Measurements from ENCODE around the gene BIN1. TPM values are rescaled to one million over a fixed set of nuclear protein-coding genes. Genes with fewer than 3 reads are reported as not detected.

Gene BIN1
- total RNA-seq, 1 donor from 2014 or later = 597 TPM

GRCh38 chr2:127093648-127094210, 13.2 kb downstream of the BIN1 start:
- Histone ChIP-seq H3K4me3 (ENCODE audit: low read length in 3 of 3) (peak overlapping the region; percentile 14 to 59 (median 38)), H3K9ac (ENCODE audit: low read depth in 1 of 3, low read length in 3 of 3) (peak overlapping the region; percentile 73 to 83 (median 75)), H3K4me1 (ENCODE audit: control insufficient read depth in 3 of 3, insufficient read depth in 3 of 3, low read length in 3 of 3) (peaks cover 96 to 100% (median 98%) of the 10 kb centered on the region in 3 donors), H3K27me3 (ENCODE audit: control insufficient read depth in 3 of 3, insufficient read depth in 3 of 3, low read length in 3 of 3) (no peaks in the 10 kb centered on the region), H3K9me3 (ENCODE audit: control insufficient read depth in 3 of 3, low read length in 3 of 3) (no peaks in the 10 kb centered on the region), H3K36me3 (ENCODE audit: control insufficient read depth in 3 of 3, insufficient read depth in 3 of 3, low read length in 3 of 3) (peaks cover 0 to 2% (median 0%) of the 10 kb centered on the region in 3 donors), H3K27ac (ENCODE audit: low read depth, low read length) (peak overlapping the region; percentile 95)

- Histone ChIP-seq H3K27ac (ENCODE audit: low read depth, low read length) (peak overlapping the region; percentile 95), H3K4me3 (ENCODE audit: low read length in 3 of 3) (peak overlapping the region in 1 of 3 donors; percentile 59), H3K27me3 (ENCODE audit: control insufficient read depth in 3 of 3, insufficient read depth in 3 of 3, low read length in 3 of 3) (no peaks in the 10 kb centered on the region), H3K9me3 (ENCODE audit: control insufficient read depth in 3 of 3, low read length in 3 of 3) (no peaks in the 10 kb centered on the region), H3K36me3 (ENCODE audit: control insufficient read depth in 3 of 3, insufficient read depth in 3 of 3, low read length in 3 of 3) (peaks cover 0 to 2% (median 0%) of the 10 kb centered on the region in 3 donors), H3K9ac (ENCODE audit: low read depth in 1 of 3, low read length in 3 of 3) (peak overlapping the region; percentile 73 to 75 (median 75)), H3K4me1 (ENCODE audit: control insufficient read depth in 3 of 3, insufficient read depth in 3 of 3, low read length in 3 of 3) (peaks cover 96 to 100% (median 98%) of the 10 kb centered on the region in 3 donors)
Measured at GRCh38 chr2:127092901-127093516, 13.9 kb downstream of the BIN1 start.

- Histone ChIP-seq H3K9ac (ENCODE audit: low read depth in 1 of 3, low read length in 3 of 3) (peak overlapping the region; percentile 57 to 75 (median 75)), H3K27ac (ENCODE audit: low read depth, low read length) (peak overlapping the region; percentile 95), H3K9me3 (ENCODE audit: control insufficient read depth in 3 of 3, low read length in 3 of 3) (no peaks in the 10 kb centered on the region), H3K27me3 (ENCODE audit: control insufficient read depth in 3 of 3, insufficient read depth in 3 of 3, low read length in 3 of 3) (no peaks in the 10 kb centered on the region), H3K36me3 (ENCODE audit: control insufficient read depth in 3 of 3, insufficient read depth in 3 of 3, low read length in 3 of 3) (peaks cover 0 to 2% (median 0%) of the 10 kb centered on the region in 3 donors), H3K4me1 (ENCODE audit: control insufficient read depth in 3 of 3, insufficient read depth in 3 of 3, low read length in 3 of 3) (peaks cover 96 to 100% (median 98%) of the 10 kb centered on the region in 3 donors), H3K4me3 (ENCODE audit: low read length in 3 of 3) (peak overlapping the region in 2 of 3 donors; percentile 13 to 26)
Measured at GRCh38 chr2:127092306-127092705, 14.6 kb downstream of the BIN1 start.

GRCh38 chr2:127091886-127092285, 15.1 kb downstream of the BIN1 start:
- no peaks in the 10 kb centered on the region for H3K27me3 ChIP-seq (ENCODE audit: control insufficient read depth in 3 of 3, insufficient read depth in 3 of 3, low read length in 3 of 3)
- peak overlapping the region; percentile 57 to 75 (median 75) for H3K9ac ChIP-seq (ENCODE audit: low read depth in 1 of 3, low read length in 3 of 3)
- H3K27ac ChIP-seq (ENCODE audit: low read depth, low read length) = peak overlapping the region; percentile 95
- H3K4me1 ChIP-seq (ENCODE audit: control insufficient read depth in 3 of 3, insufficient read depth in 3 of 3, low read length in 3 of 3) = peaks cover 96 to 100% (median 98%) of the 10 kb centered on the region in 3 donors
- peak overlapping the region in 1 of 3 donors; percentile 13 for H3K4me3 ChIP-seq (ENCODE audit: low read length in 3 of 3)
- no peaks in the 10 kb centered on the region for H3K9me3 ChIP-seq (ENCODE audit: control insufficient read depth in 3 of 3, low read length in 3 of 3)
- H3K36me3 ChIP-seq (ENCODE audit: control insufficient read depth in 3 of 3, insufficient read depth in 3 of 3, low read length in 3 of 3) = peaks cover 0 to 2% (median 0%) of the 10 kb centered on the region in 3 donors

- Histone ChIP-seq H3K4me1 (ENCODE audit: control insufficient read depth in 3 of 3, insufficient read depth in 3 of 3, low read length in 3 of 3) (peaks cover 96 to 100% (median 97%) of the 10 kb centered on the region in 3 donors), H3K9me3 (ENCODE audit: control insufficient read depth in 3 of 3, low read length in 3 of 3) (no peaks in the 10 kb centered on the region), H3K27ac (ENCODE audit: low read depth, low read length) (peak overlapping the region; percentile 92), H3K36me3 (ENCODE audit: control insufficient read depth in 3 of 3, insufficient read depth in 3 of 3, low read length in 3 of 3) (peaks cover 0 to 2% (median 0%) of the 10 kb centered on the region in 3 donors), H3K4me3 (ENCODE audit: low read length in 3 of 3) (no peak overlapping the region), H3K27me3 (ENCODE audit: control insufficient read depth in 3 of 3, insufficient read depth in 3 of 3, low read length in 3 of 3) (no peaks in the 10 kb centered on the region), H3K9ac (ENCODE audit: low read depth in 1 of 3, low read length in 3 of 3) (peak overlapping the region in 2 of 3 donors; percentile 58 to 79)
Measured at GRCh38 chr2:127091148-127091547, 15.8 kb downstream of the BIN1 start.

GRCh38 chr2:127090281-127091120, 16.5 kb downstream of the BIN1 start:
- Histone ChIP-seq H3K27ac (ENCODE audit: low read depth, low read length) (peak overlapping the region; percentile 92), H3K4me3 (ENCODE audit: low read length in 3 of 3) (peak overlapping the region in 2 of 3 donors; percentile 22 to 45), H3K36me3 (ENCODE audit: control insufficient read depth in 3 of 3, insufficient read depth in 3 of 3, low read length in 3 of 3) (peaks cover 0 to 2% (median 0%) of the 10 kb centered on the region in 3 donors), H3K4me1 (ENCODE audit: control insufficient read depth in 3 of 3, insufficient read depth in 3 of 3, low read length in 3 of 3) (peaks cover 96 to 100% (median 97%) of the 10 kb centered on the region in 3 donors), H3K9ac (ENCODE audit: low read depth in 1 of 3, low read length in 3 of 3) (peak overlapping the region in 2 of 3 donors; percentile 56 to 79), H3K27me3 (ENCODE audit: control insufficient read depth in 3 of 3, insufficient read depth in 3 of 3, low read length in 3 of 3) (no peaks in the 10 kb centered on the region), H3K9me3 (ENCODE audit: control insufficient read depth in 3 of 3, low read length in 3 of 3) (no peaks in the 10 kb centered on the region)

GRCh38 chr2:127089478-127090235, 17.3 kb downstream of the BIN1 start:
- Histone ChIP-seq H3K36me3 (ENCODE audit: control insufficient read depth in 3 of 3, insufficient read depth in 3 of 3, low read length in 3 of 3) (peaks cover 0 to 2% (median 0%) of the 10 kb centered on the region in 3 donors), H3K4me3 (ENCODE audit: low read length in 3 of 3) (peak overlapping the region in 1 of 3 donors; percentile 45), H3K27me3 (ENCODE audit: control insufficient read depth in 3 of 3, insufficient read depth in 3 of 3, low read length in 3 of 3) (no peaks in the 10 kb centered on the region), H3K27ac (ENCODE audit: low read depth, low read length) (peak overlapping the region; percentile 92), H3K9me3 (ENCODE audit: control insufficient read depth in 3 of 3, low read length in 3 of 3) (no peaks in the 10 kb centered on the region), H3K4me1 (ENCODE audit: control insufficient read depth in 3 of 3, insufficient read depth in 3 of 3, low read length in 3 of 3) (peaks cover 96 to 100% (median 97%) of the 10 kb centered on the region in 3 donors), H3K9ac (ENCODE audit: low read depth in 1 of 3, low read length in 3 of 3) (peak overlapping the region in 2 of 3 donors; percentile 56 to 79)

GRCh38 chr2:127088706-127089105, 18.2 kb downstream of the BIN1 start:
- peaks cover 96 to 100% (median 97%) of the 10 kb centered on the region in 3 donors for H3K4me1 ChIP-seq (ENCODE audit: control insufficient read depth in 3 of 3, insufficient read depth in 3 of 3, low read length in 3 of 3)
- H3K9ac ChIP-seq (ENCODE audit: low read depth in 1 of 3, low read length in 3 of 3) = peak overlapping the region in 1 of 3 donors; percentile 79
- peaks cover 0 to 2% (median 0%) of the 10 kb centered on the region in 3 donors for H3K36me3 ChIP-seq (ENCODE audit: control insufficient read depth in 3 of 3, insufficient read depth in 3 of 3, low read length in 3 of 3)
- H3K4me3 ChIP-seq (ENCODE audit: low read length in 3 of 3) = no peak overlapping the region
- H3K27me3 ChIP-seq (ENCODE audit: control insufficient read depth in 3 of 3, insufficient read depth in 3 of 3, low read length in 3 of 3) = no peaks in the 10 kb centered on the region
- H3K27ac ChIP-seq (ENCODE audit: low read depth, low read length) = peak overlapping the region; percentile 92
- H3K9me3 ChIP-seq (ENCODE audit: control insufficient read depth in 3 of 3, low read length in 3 of 3) = no peaks in the 10 kb centered on the region
